Measurements from ENCODE around the gene INPPL1. TPM values are rescaled to one million over a fixed set of nuclear protein-coding genes. Genes with fewer than 3 reads are reported as not detected.

Gene INPPL1
- total and polyA plus RNA-seq, 10 of the 15 experiments (the other 5 are each of a cell fraction or from before 2014, with no cell fraction given), result 0.47 to 116 (median 43.4) TPM

GRCh38 chr11:72267956-72268617 lies 43.5 kb downstream of the INPPL1 start:
- SMC1A ChIA-PET (ENCODE audit: uncharacterized antibody, unreplicated experiment), result interaction anchor here (0.8 to 3.6 kb wide), 7 partner anchors 9 to 247 kb away, joined by 3 to 13 read pairs (median 4); no protein-coding TSS in a partner anchor
- H3K9me3 ChIP-seq (replicated peaks; ENCODE audit: control insufficient read depth, insufficient read depth, low read length), result no peaks in the 10 kb centered on the region; the same call in 2 of the 3 replicates
- 18% methylated on average over 2 of the region's 2 CpGs for WGBS (ENCODE audit: insufficient coverage, insufficient replicate concordance, low lambda C conversion rate, missing lambda C conversion rate)
- H3K79me2 ChIP-seq (ENCODE audit: control insufficient read depth, insufficient read depth, low read length), result no peaks in the 10 kb centered on the region
- ATAC-seq, result peak; percentile 79
- H3K27me3 ChIP-seq (replicated peaks in 1 of 2; ENCODE audit: control insufficient read depth in 2 of 2, insufficient read depth in 2 of 2, low read length in 1 of 2), result no peaks in the 10 kb centered on the region
- no peak for DNase-seq (ENCODE audit: low read depth, low spot score)
- H3K27ac ChIP-seq (ENCODE audit: control insufficient read depth, insufficient read depth), result no peak overlapping the region
- no peak overlapping the region for H3K4me3 ChIP-seq
- no peak for FAIRE-seq
- RAD21 ChIA-PET (ENCODE audit: unreplicated experiment), result interaction anchor here (0.7 to 1.1 kb wide), 2 partner anchors 147 to 163 kb away, joined by 4 to 6 read pairs; no protein-coding TSS in a partner anchor
- H3K36me3 ChIP-seq (ENCODE audit: control insufficient read depth in 2 of 2, insufficient read depth in 2 of 2, low read length in 1 of 2), result no peaks in the 10 kb centered on the region
- POLR2A ChIA-PET, result interaction anchor here (1.1 kb wide), 1 partner anchor 45 kb away, joined by 3 read pairs; no protein-coding TSS in a partner anchor
- no peak overlapping the region for H2AFZ ChIP-seq (ENCODE audit: control insufficient read depth, low read depth, low read length)
- BruUV-seq (replicated peaks), result no TSS peak
- in situ Hi-C loops (cut with MboI), result no loop called here
- H3K9ac ChIP-seq (ENCODE audit: control insufficient read depth, insufficient read depth, low read length), result no peak overlapping the region
- H3K4me2 ChIP-seq (ENCODE audit: control insufficient read depth, insufficient read depth), result no peak overlapping the region
- no peaks in the 10 kb centered on the region for H4K20me1 ChIP-seq (ENCODE audit: control insufficient read depth, insufficient read depth)
- H3K4me1 ChIP-seq (ENCODE audit: control insufficient read depth, insufficient read depth, low read length), result peaks cover 2% of the 10 kb centered on the region; the same call in 1 of the 2 replicates
- CTCF ChIA-PET, result interaction anchor here (0.6 to 4.0 kb wide), 9 partner anchors 8 to 243 kb away, joined by 3 to 22 read pairs (median 3); no protein-coding TSS in a partner anchor
- intact Hi-C loops (cut with micrococcal nuclease; ENCODE audit: unreplicated experiment), result no loop called here
- TF ChIP-seq PML (IDR thresholded peaks at IDR 0.05; ENCODE audit: low read length) (no peak), DPF2 (IDR thresholded peaks at IDR 0.05) (peak; percentile 35; the same call in 1 of the 2 replicates), HDAC6 (IDR thresholded peaks at IDR 0.05; ENCODE audit: unreplicated experiment) (no peak), SPI1 (IDR thresholded peaks at IDR 0.05; ENCODE audit: borderline replicate concordance, insufficient read depth, low read depth, low read length) (peak; percentile 89), HDGF (IDR thresholded peaks at IDR 0.05) (no peak), KAT2A (conservative IDR thresholded peaks at IDR 0.05; ENCODE audit: control insufficient read depth, low read depth, low read length) (no peak), POLR2A (IDR thresholded peaks at IDR 0.05; ENCODE audit: low read depth, low read length) (no peak), WRNIP1 (IDR thresholded peaks at IDR 0.05; ENCODE audit: borderline replicate concordance, low read depth, low read length) (no peak), SREBF2 (IDR thresholded peaks at IDR 0.05; ENCODE audit: low read length) (no peak), BCL11A (IDR thresholded peaks at IDR 0.05; ENCODE audit: low read depth, low read length) (0 out of 2 replicates have a peak, but pooled peaks have one; percentile 14), REST (IDR thresholded peaks at IDR 0.05; ENCODE audit: low read depth, low read length) (no peak), NBN (IDR thresholded peaks at IDR 0.05) (no peak), ELK1 (IDR thresholded peaks at IDR 0.05; ENCODE audit: low read depth, low read length) (no peak), MXI1 (IDR thresholded peaks at IDR 0.05; ENCODE audit: low read depth, low read length) (no peak), NKRF (conservative IDR thresholded peaks at IDR 0.05) (no peak), SUZ12 (IDR thresholded peaks at IDR 0.05; ENCODE audit: unreplicated experiment) (no peak), SMAD1 (IDR thresholded peaks at IDR 0.05; ENCODE audit: low read depth, partially characterized antibody) (no peak), MTA2 (IDR thresholded peaks at IDR 0.05; ENCODE audit: low read depth) (peak; percentile 46; the same call in 1 of the 2 replicates), SMC3 (IDR thresholded peaks at IDR 0.05; ENCODE audit: borderline replicate concordance, low read length) (no peak)
